ENCODE data around the gene SPHKAP.
"Not testable (repeated sequence)": the region's sequence is repeated elsewhere in the genome, so short reads cannot be mapped to it uniquely, and the experiment has no call there.

Gene SPHKAP

DNA sequence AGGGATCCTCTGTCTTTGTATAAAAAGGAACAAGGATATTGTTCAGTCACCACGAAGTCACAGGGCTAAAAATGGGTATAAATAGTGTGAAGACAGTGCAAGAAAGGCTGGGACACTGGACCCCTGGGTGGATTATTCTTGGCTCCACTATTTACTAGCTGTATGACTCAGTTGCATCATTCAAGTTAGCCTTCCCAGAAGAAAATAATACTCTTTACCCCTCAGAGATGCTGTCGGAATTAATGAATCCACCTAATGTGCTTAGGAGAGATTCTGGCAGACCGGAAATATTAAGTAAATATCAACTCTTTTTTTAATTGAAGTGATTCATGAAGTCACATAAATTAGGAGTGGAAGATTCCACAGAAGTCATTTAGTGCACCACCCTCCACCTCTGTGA, 98.9 kb downstream of the SPHKAP start:
- DNase-seq (ENCODE audit: low read depth, low spot score), result no peak
- TF ChIP-seq, protein P1, sequence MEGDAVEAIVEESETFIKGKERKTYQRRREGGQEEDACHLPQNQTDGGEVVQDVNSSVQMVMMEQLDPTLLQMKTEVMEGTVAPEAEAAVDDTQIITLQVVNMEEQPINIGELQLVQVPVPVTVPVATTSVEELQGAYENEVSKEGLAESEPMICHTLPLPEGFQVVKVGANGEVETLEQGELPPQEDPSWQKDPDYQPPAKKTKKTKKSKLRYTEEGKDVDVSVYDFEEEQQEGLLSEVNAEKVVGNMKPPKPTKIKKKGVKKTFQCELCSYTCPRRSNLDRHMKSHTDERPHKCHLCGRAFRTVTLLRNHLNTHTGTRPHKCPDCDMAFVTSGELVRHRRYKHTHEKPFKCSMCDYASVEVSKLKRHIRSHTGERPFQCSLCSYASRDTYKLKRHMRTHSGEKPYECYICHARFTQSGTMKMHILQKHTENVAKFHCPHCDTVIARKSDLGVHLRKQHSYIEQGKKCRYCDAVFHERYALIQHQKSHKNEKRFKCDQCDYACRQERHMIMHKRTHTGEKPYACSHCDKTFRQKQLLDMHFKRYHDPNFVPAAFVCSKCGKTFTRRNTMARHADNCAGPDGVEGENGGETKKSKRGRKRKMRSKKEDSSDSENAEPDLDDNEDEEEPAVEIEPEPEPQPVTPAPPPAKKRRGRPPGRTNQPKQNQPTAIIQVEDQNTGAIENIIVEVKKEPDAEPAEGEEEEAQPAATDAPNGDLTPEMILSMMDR (IDR thresholded peaks at IDR 0.05; ENCODE audit: low read depth, low read length), result no peak
- in situ Hi-C loops (cut with HindIII; ENCODE audit: low sequenced_read_pairs), result no loop called here
- H3K4me3 ChIP-seq (ENCODE audit: low read depth, low read length), result no peak overlapping the region

DNA sequence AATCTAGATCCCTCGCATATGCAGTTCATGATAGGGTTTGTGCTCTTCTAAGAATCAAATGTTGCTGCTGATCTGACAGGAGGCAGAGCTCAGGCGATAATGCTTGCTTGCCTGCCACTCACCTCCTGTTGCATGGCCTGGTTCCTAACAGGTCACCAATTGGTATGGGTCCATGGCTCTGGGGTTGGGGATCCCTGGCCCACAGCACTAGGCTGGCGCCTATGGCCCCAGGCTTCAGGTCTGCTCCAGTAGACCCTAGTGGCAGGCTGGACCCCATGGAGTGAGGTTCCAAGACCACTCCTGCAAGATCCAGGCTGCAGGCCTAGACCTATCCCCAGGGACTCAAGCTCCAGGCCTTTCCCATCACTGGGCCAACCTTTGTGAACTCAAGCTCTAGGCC, 102.3 kb downstream of the SPHKAP start:
- in situ Hi-C loops (cut with HindIII; ENCODE audit: low sequenced_read_pairs), result no loop called here
- no peak for DNase-seq (ENCODE audit: low read depth, low spot score)
- H3K4me3 ChIP-seq (ENCODE audit: low read depth, low read length), result no peak overlapping the region
- TF ChIP-seq, protein P1 (IDR thresholded peaks at IDR 0.05; ENCODE audit: low read depth, low read length), result no peak

DNA sequence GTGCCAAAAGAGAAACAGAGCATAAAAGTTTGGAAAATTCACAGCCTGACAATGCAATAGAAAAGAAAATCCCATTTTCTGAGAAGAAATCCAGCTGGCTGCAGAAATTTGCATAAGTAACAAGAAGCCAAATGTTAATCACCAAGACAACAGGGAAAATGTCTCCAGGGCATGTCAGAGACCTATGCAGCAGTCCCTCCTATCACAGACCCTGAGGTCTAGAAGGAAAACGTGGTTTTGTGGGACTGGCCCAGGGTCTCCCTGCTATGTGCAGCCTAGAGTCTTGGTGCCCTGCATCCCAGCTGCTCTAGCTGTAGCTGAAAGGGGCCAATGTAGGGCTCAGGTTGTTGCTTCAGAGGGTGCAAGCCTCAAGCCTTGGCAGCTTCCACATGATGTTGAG, 104.8 kb downstream of the SPHKAP start:
- H3K4me3 ChIP-seq (ENCODE audit: low read depth, low read length); DNase-seq (ENCODE audit: low read depth, low spot score); in situ Hi-C loops (cut with HindIII; ENCODE audit: low sequenced_read_pairs): not testable (repeated sequence)

DNA sequence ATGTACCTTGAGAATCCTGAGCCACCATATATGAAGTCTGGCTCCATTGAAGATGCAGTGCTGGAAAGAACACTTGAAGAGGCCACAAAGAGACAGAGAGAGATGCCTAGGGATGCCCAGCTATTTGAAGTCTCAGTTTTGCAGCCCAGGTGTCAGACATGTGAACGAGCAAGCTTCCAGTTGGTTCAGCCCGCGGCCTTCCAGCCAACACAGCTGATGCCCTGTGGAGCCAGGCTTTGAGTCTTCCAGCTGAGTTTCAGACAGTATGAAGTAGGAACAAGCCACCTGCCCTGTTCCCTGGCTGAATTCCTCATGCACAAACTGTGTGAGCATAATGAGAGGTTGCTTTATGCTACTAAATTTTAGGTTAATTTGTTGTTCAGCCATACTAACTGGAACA, 108.8 kb downstream of the SPHKAP start:
- in situ Hi-C loops (cut with HindIII; ENCODE audit: low sequenced_read_pairs), result no loop called here
- TF ChIP-seq, protein P1 (IDR thresholded peaks at IDR 0.05; ENCODE audit: low read depth, low read length), result no peak
- no peak for DNase-seq (ENCODE audit: low read depth, low spot score)
- no peak overlapping the region for H3K4me3 ChIP-seq (ENCODE audit: low read depth, low read length)

DNA sequence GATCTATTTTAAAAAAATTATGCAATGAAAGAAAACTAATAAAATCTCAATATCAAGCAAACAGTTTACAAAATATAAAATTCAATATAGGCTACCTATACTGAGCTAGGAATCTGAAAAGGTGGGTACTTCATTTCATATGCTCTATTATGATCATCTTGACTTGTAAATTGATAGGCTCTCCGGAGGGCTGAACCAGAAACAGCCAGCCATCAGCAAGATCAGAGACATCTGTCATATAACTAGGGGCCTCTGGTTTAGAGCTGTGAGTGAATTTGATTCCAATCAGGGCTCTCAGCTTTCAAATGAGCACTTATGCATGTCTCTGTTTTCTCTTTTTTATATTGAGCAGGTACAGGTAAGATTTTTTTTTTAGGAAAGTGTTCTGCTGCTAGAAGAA, 114.2 kb downstream of the SPHKAP start:
- DNase-seq (ENCODE audit: low read depth, low spot score), result no peak
- in situ Hi-C loops (cut with HindIII; ENCODE audit: low sequenced_read_pairs), result no loop called here
- H3K4me3 ChIP-seq (ENCODE audit: low read depth, low read length), result no peak overlapping the region
- TF ChIP-seq, protein P1 (IDR thresholded peaks at IDR 0.05; ENCODE audit: low read depth, low read length), result no peak

DNA sequence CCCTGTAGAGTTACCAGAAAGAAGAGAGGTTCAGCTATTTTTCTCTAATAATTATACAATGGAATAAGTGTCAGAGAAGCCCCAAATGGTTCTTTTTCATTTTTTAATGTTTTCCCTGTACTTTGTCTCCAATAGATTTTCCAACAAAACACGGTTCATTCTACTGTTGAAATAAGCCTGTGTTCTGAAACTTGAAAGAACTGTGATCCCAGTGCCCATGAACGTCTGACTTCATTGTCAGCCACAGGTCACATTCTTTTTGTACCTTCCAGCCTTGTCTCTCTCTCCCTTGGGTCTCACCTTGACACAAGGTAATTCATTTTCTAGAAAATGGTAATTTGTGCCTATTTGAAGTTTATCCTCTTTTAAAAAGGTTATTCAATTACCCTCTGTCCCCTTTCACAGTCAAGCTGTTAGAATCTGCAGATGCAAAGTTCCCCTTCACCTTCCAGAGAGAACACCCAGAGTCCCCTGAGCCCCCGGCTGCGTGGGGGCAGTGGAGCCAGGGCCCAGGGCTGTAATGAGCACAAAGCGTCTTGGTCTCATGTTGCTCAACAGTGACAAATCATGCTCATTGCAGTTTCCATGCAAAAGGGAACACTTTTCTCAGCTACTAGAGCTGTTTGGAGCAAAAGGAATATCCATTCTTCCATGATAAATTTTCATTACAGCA, 115.2 kb downstream of the SPHKAP start:
- DNase-seq (ENCODE audit: low read depth, low spot score), result no peak

DNA sequence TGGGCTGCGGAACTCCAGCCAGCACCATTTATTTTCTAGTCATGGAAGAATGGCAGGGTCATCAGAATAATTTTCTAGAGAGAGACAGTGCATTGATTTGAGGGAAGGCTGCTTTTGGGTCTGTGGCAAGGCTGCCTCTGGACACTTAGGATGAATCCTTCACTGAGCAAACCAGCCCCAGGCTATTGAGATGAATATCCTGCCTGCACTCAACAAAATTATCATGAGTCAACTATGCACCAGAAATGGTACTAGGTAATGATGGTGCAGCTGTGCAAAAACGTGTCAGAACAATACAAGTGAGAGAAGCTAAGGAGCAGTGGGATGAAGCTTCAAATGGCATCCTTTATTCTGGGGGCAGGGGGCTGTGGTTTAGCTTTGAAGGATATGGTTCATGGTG, 115.8 kb downstream of the SPHKAP start:
- in situ Hi-C loops (cut with HindIII; ENCODE audit: low sequenced_read_pairs), result no loop called here
- no peak overlapping the region for H3K4me3 ChIP-seq (ENCODE audit: low read depth, low read length)
- DNase-seq (ENCODE audit: low read depth, low spot score), result no peak
- TF ChIP-seq, protein P1 (IDR thresholded peaks at IDR 0.05; ENCODE audit: low read depth, low read length), result no peak

More for the DNA sequence above, 115.2 kb downstream of the SPHKAP start:
- in situ Hi-C loops (cut with HindIII; ENCODE audit: low sequenced_read_pairs), result no loop called here
- TF ChIP-seq, protein P1 (IDR thresholded peaks at IDR 0.05; ENCODE audit: low read depth, low read length), result no peak
- no peak overlapping the region for H3K4me3 ChIP-seq (ENCODE audit: low read depth, low read length)
